C4-2B (cell line): ENCODE measurements around the gene KRTAP5-6.

Source experiments
- ZFX ChIP-seq: fragments of 450-650 bp; IDR thresholded peaks from 2 replicates; pipeline ENCODE4 v1.6.1; 2017
- TF ChIP-seq, protein P1 (sequence below): fragments of 450-650 bp; conservative IDR thresholded peaks from 2 replicates; pipeline ENCODE4 v1.5.1; 2017; ENCODE audit warnings: mild to moderate bottlenecking

DNA sequence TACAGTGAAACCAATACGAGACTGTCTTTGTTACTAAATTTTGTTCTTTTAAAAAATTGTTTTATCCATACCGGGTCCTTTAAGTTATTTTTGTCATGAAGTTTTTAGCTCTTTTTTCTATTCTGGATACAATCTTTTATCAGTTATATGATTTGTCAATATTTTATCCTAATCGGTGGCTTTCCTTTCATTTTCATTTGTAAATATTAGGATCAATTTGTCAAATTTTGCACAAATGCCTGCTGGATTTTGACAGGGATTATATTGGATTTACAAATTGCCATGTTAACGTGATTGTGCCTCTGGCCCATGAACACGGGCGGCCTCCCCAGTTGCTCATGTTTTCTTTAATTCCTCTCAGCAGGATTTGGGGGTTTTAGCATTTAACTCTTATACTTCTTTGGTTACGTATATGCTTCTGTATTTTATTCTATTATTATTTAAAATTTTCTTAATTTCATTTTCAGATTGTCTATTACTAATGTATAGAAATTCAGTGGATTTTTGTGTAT, 20.7 kb upstream of the KRTAP5-6 start:
- TF ChIP-seq, protein P1, sequence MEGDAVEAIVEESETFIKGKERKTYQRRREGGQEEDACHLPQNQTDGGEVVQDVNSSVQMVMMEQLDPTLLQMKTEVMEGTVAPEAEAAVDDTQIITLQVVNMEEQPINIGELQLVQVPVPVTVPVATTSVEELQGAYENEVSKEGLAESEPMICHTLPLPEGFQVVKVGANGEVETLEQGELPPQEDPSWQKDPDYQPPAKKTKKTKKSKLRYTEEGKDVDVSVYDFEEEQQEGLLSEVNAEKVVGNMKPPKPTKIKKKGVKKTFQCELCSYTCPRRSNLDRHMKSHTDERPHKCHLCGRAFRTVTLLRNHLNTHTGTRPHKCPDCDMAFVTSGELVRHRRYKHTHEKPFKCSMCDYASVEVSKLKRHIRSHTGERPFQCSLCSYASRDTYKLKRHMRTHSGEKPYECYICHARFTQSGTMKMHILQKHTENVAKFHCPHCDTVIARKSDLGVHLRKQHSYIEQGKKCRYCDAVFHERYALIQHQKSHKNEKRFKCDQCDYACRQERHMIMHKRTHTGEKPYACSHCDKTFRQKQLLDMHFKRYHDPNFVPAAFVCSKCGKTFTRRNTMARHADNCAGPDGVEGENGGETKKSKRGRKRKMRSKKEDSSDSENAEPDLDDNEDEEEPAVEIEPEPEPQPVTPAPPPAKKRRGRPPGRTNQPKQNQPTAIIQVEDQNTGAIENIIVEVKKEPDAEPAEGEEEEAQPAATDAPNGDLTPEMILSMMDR = no peak
- no peak for TF ChIP-seq ZFX
